Measurements from ENCODE around the gene SF3A1.

GRCh38 chr22:30286813-30287647 lies 69.7 kb downstream of the SF3A1 start:
- TF ChIP-seq CTCF (IDR thresholded peaks at IDR 0.05) (peak; percentile 82 to 89 (median 84)), POLR2A (IDR thresholded peaks at IDR 0.05) (no peak)

All from vagina (tissue), 2 donors.